Measurements from ENCODE around the gene MIB2. TPM values are rescaled to one million over a fixed set of nuclear protein-coding genes. Genes with fewer than 3 reads are reported as not detected.
A peak's percentile ranks its signal among the peaks of the same experiment; 100 is the strongest.

Gene MIB2
- total RNA-seq, 1 donor from 2014 or later: 71.0 TPM

GRCh38 chr1:1598051-1598719 is 17.1 kb upstream of the MIB2 start:
- DNase-seq: no peak

DNA sequence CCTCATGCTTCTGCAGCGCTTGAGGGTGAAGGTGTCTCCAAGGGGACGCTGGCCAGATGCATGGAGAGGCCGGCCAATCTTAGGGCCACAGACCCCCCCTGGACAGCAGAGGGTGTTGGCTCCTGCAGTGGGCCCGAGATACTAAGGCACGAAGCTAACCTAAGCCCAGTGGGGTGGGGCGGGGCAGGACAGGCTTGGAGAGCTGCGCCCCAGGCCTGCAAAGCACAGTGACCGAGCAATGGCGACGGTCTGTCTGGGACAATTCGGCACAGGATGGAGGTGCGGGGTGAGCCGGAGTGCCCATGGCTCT is 16.6 kb upstream of the MIB2 start:
- DNase-seq: no peak

DNA sequence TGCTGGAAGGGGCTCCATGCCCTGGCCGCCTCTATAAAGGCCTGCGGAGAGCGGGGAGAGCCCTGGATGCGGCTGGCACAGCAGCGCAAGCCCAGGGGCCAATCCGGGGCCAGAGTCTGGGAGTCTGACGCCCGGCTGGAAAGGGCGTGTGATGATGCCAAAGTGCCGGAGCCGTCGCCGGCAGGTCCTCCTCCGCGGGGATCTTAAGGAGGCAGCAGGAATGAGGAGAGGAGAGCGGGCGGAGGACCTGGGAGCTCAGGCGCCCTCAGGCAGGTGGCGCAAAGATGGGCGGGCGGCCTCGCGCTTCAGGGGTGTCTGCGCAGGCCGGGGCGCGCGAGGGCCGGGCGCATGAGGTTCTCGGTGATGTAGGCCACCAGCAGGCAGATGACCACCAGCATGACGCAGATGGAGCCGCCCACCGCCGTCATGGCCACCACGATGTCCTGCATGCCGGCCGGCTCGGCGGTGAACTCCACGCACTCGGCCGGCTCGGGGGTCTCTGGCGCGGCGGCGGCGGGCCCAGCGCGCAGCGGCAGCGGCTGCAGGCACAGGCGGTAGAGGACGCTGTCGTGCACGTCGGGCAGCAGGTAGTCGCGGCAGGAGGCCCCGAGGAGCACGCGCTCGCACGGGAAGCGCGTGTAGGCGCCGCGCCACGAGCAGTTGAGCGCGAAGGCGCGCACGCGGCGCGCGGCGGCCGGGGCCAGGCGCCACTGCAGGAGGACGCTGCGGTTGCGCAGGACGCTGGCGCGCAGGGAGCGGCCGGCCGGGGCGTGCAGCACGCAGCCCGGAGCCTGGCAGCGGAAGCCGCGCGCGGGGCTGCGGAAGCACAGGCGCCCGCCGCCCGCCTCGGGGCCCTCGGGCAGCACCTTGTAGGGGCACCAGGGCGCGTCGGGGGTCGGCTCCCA is 16.0 kb upstream of the MIB2 start:
- peak; percentile 47 for DNase-seq

- DNase-seq: no peak
Observed at GRCh38 chr1:1599935-1600860, 15.1 kb upstream of the MIB2 start, which contains the start of gene FNDC10. Gene FNDC10, minus strand, starts transcription at chr1:1600135. Its CDS starts 120 bp downstream, at chr1:1600015.

DNA sequence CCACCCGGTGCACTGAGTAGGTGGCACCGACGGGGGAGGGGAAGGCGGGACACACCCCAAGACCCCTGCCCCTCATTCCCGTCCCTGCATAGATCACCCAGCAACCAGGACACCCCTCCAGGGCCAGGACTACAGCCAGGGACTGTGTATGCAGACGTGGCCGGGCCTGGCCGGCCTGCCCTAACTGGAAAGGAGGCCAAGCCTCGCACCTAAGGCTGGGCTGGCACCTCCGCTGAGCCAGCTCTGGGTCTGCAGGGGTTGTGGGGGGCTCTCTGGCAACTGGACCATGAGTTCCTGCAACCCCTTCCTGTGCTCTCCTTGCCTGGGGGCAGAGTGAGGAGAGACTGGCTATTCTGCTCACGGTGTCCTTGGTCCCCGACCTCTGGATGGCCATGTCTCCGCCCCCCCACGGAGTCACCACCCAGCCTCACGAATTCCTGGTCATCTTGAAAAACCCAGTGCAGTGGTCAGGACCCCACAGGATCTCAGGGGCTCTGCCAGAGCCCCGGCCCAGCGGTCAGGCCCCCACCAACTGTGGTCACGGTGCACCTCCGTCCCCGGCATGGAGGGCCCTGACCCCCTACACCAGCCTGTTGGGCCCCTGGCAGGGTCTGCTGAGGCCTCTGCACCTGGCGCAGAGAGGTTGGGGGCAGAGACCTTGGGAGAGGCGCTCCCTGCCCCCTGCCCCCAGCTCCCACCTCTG is 14.3 kb upstream of the MIB2 start:
- no peak for DNase-seq

- no peak for DNase-seq
Observed at GRCh38 chr1:1601564-1602303, 13.6 kb upstream of the MIB2 start.

DNA sequence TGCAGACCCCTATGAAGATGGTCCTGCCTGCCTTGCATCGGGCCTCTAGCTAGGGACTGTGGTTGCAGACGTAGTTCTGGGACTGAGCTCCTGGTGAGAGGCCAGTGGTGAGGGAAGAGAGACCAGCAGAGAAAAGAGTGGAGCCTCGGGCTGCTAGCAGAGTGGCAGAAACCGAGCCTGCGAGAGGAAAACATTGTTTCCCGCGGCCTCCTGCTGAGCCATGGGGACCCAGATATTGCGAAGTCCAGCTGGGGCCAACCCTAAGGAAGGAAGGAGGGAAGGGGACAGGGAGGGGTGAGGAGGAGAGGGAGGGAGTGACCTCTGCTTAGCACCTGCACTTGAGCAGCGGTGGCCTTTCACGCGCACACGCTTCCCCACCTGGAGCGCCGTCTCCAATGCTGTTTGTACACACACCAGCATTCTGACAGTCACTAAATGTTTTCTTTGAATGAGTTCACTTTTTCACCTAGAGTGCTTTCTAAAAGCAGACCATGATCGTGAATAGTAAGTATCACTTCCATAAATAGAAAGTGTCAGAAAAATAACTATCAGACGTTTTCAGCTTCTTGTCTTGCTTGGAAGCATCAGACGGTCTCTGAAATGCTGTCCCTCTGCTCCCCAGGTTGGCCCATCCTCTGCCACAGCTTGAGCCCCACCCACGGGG is 12.9 kb upstream of the MIB2 start:
- DNase-seq: no peak

DNA sequence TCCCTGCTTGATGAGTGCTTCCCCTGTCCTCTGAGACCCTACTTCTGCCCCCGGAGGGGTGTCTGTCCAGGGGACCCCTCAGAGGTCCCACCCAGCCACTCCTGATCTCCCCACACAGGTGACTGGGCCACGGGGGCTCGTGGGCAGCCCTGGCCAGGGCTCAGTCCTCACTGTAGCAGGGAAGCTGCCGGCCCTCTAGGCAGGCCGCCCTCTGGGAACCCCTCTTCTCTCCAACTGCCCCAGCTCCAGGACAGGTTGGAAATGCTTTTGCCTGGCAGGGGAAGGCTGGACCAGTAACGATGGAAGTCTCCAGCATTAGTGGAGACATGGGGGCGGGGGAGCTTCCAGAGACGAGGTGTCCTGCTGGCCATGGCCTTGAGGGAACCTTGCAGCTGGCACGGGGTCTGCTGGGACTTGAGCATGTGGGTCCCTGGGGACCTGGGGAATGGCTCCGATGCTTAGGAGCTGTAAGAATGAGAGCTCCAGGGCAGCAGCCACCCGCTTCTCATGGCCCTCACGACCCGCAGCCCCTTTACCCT is 12.3 kb upstream of the MIB2 start:
- DNase-seq: no peak

GRCh38 chr1:1603671-1604373 is 11.5 kb upstream of the MIB2 start:
- no peak for DNase-seq

- DNase-seq: no peak
Observed at GRCh38 chr1:1604374-1605033, 10.8 kb upstream of the MIB2 start.

- DNase-seq: no peak
Observed at GRCh38 chr1:1605034-1605591, 10.2 kb upstream of the MIB2 start.

DNA sequence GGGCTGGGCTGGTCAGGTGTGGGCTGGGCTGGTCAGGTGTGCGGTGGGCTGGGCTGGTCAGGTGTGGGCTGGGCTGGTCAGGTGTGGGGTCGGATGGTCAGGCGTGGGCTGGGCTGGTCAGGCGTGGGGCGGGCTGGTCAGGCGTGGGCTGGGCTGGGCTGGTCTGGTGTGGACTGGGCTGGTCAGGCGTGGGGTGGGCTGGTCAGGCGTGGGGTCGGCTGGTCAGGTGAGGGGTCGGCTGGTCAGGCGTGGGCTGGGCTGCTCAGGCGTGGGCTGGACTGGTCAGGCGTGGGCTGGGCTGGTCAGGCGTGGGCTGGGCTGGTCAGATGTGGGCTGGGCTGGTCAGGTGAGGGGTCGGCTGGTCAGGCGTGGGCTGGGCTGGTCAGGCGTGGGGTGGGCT is 9.6 kb upstream of the MIB2 start:
- no peak for DNase-seq

DNA sequence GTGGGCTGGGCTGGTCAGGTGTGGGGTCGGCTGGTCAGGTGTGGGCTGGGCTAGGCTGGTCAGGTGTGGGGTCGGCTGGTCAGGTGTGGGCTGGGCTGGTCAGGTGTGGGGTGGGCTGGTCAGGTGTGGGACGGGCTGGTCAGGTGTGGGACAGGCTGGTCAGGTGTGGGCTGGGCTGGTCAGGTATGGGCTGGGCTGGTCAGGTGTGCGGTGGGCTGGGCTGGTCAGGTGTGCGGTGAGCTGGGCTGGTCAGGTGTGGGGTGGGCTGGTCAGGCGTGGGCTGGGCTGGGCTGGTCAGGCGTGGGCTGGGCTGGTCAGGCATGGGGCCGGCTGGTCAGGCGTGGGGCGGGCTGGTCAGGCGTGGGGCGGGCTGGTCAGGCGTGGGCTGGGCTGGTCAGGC is 9.1 kb upstream of the MIB2 start:
- DNase-seq: no peak

DNA sequence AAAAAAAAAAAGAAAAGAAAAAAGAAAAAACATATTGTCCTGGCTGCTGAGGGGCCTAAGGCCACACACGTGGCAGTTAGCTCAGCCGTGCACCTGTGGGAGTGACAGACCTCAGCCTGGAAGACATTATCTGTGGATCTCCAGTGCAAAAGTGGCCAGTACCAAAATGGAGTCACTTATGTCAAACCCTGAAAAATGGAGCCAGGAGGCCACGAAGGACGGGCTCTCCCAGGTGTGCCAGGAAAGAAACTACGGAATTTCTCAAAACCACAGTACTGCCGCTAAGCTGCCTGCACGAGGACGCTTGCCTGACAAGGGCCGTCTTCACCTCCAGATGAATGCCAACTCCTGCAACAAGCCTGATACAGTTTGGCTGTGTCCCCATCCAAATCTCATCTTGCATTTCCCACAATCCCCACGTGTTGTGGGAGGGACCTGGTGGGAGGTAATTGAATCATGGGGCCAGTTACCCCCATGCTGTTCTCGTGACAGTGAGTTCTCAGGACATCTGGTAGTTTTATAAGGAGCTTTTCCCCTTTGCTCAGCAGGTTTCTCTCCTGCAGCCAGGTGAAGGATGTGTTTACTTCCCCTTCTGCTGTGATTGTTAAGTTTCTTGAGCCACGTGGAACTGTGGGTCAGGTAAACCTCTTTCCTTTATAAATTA is 5.3 kb upstream of the MIB2 start:
- no peak for DNase-seq

DNA sequence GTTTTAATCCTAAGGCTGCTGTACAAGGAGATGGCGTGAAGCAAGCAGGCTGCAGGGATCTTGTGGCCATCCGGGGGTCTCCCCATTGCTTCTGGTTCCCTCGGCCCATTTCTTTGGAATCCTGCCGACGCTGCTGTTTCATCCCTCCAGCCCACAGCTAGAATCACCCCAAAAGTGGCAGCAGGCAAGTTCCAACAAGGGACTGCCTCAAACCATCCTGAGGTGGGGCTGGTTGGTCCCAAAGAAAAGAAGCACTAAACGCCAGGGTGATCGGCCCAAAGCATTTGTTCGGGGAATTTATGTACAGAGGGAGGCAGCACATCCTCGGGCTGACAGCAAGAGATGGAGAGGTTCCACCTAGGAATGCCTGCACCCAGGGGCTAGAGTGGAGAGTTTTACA is 4.5 kb upstream of the MIB2 start:
- DNase-seq: no peak

DNA sequence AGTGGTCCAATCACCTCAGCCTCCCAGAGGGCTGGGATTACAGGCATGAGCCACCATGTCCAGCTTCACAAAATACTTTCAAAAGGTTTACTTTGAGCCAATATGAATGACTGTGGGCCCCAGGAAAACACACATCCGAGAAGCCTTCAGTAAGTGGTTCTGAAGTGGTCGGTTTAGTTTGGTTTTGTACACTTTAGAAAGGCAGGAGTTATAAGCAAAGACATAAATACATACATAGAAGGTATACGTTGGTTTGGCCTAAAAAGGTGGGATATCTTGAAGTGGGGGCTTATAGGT is 3.2 kb upstream of the MIB2 start:
- no peak for DNase-seq

DNA sequence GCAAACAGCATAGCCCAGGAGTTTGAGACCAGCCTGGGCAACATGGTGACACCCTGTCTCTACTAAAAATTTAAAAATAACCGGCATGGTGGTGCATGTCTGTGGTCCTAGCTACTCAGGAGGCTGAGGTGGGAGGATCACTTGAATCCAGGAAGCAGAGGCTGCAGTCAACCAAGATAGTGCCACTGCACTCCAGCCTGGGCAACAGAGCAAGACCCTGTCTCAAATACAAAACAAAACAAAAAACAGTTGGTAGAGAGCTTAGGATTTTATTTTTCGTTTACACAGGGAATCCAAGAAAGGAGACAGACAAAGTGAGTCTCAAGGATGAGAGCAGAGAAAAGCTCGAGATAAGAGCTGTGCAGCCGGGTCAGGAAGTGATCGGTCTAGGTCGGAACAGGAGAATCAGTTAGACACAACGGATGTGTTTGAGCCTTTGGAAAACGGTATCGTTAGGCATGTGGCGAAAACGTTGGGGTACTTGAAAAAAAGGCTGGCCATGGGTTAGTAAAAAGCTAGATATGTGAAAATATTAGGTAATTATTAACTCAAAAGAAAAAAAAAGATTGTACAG is 1.7 kb upstream of the MIB2 start:
- DNase-seq: no peak

DNA sequence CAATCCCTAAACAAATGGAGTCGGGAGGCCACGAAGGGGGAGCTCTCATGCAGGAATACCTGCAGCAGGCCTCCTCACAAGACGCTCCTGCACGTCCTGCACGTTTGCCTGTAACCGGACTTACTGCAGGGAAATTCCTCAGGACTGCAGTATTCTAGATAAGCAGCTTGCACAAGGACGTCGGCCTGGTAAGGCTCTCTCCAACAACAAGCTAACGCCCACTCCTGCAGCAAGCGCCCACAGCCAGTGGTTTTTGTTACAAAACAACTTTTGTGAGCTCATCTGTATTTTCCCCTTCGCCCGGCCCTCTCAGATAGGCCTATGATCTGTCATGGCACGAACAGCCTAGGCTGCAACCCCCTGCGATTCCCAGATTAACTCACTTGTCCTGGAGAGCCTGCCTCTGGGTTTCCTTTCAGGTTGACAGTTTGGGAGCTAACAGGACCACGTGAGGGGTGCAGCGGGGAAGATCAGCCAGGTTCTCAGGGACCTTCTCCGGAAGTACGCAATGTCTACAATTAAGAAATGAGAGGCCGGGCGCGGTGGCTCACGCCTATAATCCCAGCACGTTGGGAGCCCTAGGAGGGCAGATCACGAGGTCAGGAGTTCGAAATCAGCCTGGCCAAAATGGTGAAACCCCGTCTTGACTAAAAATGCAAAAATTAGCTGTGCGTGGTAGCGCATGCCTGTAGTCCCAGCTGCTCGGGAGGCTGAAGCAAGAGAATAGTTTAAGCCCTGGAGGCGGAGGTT is 921 bp upstream of the MIB2 start:
- DNase-seq: peak; percentile 21

All from dermis blood vessel endothelial cell (primary cell).